ENCODE data around the gene PTPN21.

The PTPN21 gene

DNA sequence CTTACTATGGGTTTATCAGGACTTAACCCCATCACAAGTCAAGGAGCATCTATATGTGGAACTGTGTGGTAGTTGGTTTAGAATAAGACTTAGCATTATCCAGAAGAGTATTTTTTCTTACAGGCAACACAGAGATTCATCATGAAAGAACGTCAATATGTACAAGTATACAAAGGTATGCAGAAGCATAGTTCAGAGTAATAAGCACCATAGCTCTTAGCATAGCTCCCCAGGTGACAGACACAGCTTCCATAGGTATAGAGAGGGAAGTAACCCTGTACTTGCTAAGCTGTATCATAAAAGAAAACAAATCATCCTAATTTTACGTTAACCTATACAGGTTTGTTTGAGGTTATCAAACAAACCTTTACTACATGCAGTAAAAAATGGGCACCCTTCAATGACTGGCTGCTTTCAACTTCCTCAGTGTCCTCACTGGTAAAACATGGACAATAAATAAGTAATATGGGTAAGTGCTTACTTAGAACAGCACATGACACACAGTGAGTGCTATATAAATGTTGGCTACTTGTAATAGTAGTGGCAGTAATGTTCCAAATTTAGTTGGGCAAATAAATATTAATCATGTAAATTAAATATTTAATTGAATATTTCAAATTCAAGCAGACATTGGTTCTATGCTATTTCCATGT lies 50.9 kb downstream of the PTPN21 start:
- DNase-seq, result no peak

GRCh38 chr14:88502740-88503139 lies 52.1 kb downstream of the PTPN21 start:
- no peak for DNase-seq

DNA sequence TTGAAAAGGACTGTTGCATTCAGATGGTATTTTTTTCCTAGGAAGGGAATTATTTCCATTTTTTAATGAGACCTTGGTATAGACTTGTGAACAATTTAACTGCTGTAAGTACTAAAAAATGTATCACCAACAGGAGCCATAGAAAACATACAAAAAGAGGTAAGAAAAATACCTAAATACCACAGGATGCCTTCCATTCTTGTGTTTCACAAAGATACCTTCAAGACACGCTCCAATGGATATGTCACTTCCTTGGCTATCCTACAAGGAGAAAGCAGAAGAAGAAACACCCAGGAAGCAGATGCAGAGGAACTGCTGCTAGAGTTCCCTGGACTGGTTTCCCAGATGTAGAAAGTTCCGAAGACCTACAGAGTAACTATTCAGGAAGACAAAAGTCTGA lies 54.2 kb downstream of the PTPN21 start:
- DNase-seq, result no peak

GRCh38 chr14:88499225-88499624 lies 55.6 kb downstream of the PTPN21 start:
- no peak for DNase-seq

DNA sequence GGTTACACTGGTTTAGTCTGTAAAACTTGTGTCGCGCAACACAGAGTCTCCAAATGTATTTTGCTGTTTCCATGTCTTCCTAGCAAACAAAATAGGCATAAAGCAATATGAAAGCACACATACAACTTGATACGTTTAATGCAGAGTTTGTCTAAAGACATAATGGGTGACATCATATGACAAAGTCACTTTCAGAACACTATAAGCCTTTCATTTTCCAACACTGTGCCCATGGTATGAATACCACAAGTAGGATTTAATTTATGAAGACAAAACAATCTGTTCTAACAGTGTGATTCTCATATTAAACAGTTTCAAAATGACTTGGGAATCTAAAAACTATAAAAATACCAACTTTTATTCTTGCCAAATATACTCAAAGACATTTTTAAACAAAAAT lies 58.4 kb downstream of the PTPN21 start:
- DNase-seq, result no peak

DNA sequence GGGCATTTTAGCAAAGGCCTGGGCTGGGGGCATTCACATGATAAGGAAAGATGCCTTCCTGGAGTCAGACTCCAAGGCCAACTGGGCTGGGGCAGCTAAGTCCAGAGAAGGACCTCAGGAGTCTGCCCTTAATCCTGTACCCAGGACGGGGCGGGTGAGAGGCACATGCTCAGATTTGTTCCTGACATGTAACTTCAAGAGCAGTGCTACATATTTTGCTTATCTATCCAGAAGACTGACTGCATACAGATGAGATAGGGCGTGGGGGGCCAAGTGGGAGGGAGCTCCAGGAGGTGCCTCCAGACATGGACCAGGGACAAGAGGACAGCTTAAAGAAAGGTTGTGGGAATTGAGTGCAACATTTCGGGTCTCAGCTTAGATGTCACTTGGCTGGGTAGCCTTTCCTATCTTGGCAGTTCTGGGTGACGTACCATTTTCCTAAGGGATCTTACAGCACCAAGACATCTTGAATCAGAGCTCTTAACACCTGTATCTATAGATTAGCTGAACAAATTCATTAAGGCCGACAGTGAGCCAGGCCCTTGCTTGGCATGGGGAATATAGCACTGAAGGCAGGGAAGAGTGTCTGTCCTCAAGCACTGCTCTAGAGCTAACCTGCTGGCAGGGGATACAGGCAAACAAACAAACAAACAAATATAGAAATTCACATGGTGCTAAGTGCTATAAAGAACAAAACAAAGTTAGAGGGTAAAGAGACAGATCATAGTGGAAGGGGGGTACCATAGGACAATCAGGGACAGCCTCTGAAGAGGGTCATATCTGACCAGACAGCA lies 61.2 kb downstream of the PTPN21 start:
- no peak for DNase-seq

DNA sequence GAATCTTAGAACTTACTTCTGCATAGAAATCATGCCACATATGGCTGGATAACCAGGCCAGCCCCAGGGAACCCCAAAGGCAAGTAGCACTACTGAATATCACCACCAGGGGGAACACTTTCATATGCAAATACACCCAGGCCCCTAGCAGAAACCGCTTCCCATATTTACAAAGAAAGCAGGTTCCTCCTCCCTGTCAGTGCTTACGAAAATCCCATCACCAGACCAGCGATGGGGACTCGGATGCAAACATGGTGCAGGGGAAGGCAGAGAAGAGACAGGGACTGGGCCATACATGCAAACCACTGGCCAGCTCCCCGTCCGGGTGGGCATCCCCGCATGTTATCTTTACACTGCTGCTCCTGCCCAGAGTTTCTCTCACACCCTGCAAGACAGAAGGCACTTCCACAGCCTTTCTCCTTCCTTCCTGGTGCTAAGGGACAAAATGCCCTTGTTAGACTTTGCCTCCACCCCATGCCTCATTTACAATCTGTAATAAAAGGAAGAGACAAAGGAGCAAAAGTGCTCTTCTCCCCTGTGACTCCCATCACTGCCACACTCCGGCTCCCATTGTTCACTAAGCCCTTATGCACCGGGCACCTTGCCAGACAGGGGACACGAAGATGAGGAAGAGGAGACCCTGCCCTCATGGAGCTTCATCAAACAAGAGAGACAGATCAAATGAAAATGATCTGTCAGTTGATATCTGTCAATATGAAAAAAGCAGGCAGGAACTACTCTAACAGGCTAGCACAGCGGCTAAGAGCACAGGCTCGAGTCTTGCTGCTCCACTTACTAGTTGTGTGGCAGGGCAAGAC lies 62.3 kb downstream of the PTPN21 start:
- peak; percentile 20 to 33 for DNase-seq

DNA sequence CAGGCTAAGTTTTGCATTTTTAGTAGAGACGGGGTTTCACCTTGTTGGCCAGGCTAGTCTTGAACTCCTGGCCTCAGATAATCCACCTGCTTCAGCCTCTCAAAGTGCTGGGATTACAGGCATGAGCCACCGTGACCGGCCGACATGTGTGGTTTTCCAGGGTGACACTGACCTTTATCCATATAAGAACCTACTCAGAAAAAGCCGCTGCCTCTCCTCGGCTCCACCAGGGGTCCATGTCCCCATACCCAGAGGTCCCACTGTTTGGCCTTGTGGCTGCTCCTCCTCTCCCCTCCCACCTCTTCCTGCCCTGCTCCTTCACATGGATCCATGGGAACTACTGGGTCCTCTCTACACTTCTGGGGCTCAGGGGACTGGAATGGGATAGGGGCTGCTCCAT lies 64.6 kb downstream of the PTPN21 start:
- DNase-seq, result no peak

GRCh38 chr14:88488897-88489296 lies 65.9 kb downstream of the PTPN21 start:
- no peak for DNase-seq

DNA sequence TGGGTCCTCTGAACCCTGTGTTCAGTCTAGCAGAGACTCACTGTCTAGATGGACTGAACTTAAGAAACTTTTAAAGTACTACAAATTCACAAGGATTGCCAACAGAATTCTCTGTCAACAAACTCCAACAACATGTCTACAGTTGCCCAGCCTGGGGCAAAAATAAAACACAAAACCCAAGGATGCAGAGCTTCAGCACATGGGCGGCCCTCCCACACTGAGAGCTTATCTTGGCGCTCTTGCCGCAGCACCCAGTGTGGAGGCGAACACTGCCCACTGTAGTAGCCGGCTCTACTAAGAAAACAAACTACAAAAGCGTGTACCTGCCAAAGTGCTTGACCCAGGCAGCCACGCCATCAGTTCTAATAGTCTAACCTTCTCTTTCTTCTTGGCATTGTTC lies 66.7 kb downstream of the PTPN21 start:
- DNase-seq, result no peak

- no peak for DNase-seq
Observed at GRCh38 chr14:88482524-88482923, 72.3 kb downstream of the PTPN21 start.

DNA sequence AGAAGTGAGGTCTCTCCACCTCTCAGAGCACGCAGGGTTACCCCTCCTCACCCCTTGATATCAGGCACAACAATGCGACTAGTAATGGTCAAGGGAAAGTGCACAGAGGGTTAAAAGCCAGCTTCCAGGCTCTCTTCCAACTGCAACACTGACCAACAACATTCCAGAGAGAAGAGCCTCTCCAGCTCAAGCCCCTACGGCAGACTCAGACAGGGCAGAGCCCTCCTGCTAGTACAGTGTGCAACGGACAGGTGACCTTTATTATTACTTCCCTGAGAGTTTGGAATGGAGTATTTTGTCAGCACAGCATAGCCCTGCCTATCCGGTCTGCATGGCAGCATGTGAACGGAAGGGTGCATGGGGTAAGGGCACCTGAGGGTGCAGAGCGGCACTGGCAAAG lies 73.0 kb downstream of the PTPN21 start:
- DNase-seq, result no peak

DNA sequence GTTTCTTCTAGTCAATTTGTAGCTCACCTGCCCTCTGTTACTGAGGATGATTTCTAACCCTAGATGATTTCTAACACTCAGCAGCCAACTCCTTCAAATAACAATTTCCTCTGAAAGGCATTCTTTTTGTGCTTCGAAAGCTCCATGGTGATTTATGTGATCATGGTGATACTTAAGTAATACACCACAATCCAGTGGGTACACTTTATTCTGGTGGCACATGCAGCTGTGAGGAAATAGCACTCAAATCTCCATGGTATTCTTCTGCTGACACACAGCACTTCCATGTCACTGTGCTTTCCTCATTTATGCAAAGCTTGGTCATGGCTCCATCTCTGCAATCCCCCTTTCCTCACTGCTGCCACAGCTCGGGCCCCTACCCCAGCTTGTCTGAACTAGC lies 73.7 kb downstream of the PTPN21 start:
- no peak for DNase-seq

- DNase-seq, result no peak
Observed at GRCh38 chr14:88479574-88479987, 75.2 kb downstream of the PTPN21 start.

DNA sequence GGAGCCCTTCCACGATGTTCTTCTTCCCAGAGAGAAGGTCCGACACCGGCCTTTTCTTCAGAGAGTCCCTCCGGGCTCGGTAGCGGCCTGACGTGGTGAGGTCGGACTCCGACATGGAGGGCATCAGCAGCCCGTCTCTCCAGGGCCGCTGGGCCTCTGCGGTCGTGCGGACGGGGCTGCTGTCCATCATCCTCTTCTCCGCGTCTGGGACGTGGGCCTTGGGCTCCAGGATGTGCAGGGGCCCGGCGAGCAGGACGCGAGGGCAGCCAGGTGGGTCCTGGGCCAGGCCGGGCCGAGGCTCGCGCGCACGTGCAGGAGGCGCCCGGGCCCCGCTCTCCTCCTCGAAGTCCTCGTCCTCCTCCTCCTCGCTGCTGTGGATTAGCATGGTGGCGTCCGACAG lies 75.9 kb downstream of the PTPN21 start:
- DNase-seq, result no peak

GRCh38 chr14:88477513-88478250 lies 77.1 kb downstream of the PTPN21 start:
- DNase-seq, result no peak

DNA sequence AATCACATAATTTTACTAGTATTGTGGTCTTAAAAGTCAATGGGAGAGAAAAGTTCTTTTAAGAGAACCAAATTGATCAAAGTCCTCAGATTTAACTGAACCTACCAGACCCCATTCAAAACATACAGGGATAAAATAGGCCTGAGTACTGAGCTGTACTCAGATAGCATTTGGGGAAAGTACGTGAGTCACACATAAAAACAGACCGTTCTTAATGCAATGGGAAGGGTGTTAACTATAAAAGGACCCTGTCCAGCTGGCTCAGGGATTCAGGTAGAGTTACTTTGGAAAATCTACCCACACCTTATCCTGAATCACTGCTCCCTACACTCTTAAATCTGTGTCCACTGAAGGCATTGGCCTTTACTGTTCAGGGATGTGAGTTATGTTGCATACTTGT lies 78.0 kb downstream of the PTPN21 start:
- no peak for DNase-seq

GRCh38 chr14:88476214-88476774 lies 78.5 kb downstream of the PTPN21 start:
- no peak for DNase-seq

GRCh38 chr14:88473791-88474190 lies 81.0 kb downstream of the PTPN21 start:
- no peak for DNase-seq

- no peak for DNase-seq
Observed at GRCh38 chr14:88470542-88471440, 84.0 kb downstream of the PTPN21 start.

- no peak for DNase-seq
Observed at GRCh38 chr14:88468406-88468805, 86.4 kb downstream of the PTPN21 start.

DNA sequence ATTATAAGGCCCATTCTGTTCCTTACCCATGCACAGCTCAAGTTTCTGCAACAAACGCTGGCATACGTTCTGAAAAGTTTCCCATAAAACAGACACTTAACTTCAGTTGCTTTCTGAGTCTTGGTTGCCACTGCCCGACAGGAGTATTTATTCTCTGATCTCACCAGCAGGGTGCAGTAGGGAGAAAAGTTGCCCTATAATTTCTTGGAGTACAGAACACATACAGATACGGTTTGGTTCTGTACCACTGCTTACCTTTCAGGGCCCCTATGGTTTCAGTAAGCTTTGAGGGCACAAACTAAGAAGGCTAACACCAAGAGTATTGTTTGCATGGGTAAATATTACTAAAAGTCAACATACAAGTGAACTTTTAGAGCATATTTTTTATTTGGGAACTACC lies 91.5 kb downstream of the PTPN21 start:
- DNase-seq, result no peak
